ENCODE data around the gene SAPCD1. TPM values are rescaled to one million over a fixed set of nuclear protein-coding genes. Genes with fewer than 3 reads are reported as not detected.

The SAPCD1 gene
- total and polyA plus RNA-seq, 2 donors (not counting 1 experiment from before 2014, with no cell fraction given): 12.9 TPM

DNA sequence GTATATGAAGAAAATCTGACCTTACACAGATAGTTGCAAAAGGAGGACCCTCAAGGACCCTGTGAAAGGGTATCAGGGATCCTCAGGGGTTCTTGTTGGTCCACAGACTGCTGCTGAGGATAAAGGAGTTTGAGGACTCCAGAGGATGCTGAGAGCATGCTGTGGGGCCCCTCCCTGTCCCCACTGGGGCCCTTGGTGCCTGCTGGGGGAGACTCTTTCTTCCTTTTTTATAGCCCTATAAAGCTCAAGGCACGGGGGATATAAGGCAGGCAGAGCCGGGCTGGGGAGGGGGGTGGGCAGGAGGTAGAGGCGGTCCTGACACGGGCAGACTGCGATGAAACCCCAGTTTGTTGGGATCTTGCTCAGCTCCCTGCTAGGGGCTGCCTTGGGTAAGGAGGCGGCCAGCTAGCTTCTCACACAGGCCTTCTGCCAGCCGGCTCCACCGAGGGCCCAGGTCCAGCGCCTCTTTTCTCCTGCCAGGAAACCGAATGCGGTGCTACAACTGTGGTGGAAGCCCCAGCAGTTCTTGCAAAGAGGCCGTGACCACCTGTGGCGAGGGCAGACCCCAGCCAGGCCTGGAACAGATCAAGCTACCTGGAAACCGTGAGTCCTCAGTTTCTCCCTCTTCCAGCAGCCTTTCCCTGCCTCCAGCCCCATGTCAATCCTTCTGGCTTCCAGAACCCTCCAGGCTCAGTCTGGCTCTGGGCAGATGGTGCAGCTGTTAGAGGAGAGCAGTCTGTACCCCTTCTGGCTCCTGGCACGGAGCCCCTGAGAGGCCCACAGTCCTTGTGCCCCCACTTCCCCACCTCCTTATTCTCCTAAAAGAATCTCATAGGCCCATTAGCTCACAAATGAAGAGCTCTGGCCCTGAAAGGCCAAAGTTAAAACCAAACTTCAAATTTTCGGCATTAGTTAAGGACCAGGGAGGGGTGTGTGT is 47.2 kb upstream of the SAPCD1 start, which contains the start of gene LY6G6D:
Gene LY6G6D, plus strand, starts transcription at position 327 of the 937 bp plus-strand sequence. Its CDS starts 8 bp downstream, at position 335.
- CTCF ChIA-PET: interaction anchor here (0.7 to 3.3 kb wide), 3 partner anchors 10 to 54 kb away, joined by 3 to 10 read pairs (median 4); no protein-coding TSS in a partner anchor
- H3K79me2 ChIP-seq (ENCODE audit: control insufficient read depth, insufficient read depth, low read length): no peaks in the 10 kb centered on the region
- H3K4me3 Mint-ChIP-seq: no peak within 1 kb of the TSS
- peaks cover 10 to 16% of the 10 kb centered on the region in 2 donors for H3K4me1 ChIP-seq (ENCODE audit: control insufficient read depth in 2 of 2, insufficient read depth in 2 of 2, low read length in 2 of 2)
- no peak within 1 kb of the TSS for H3K9ac ChIP-seq (ENCODE audit: low read length)
- H2AFZ ChIP-seq (ENCODE audit: insufficient read depth, low read depth, low read length, poor library complexity, severe bottlenecking): no peak within 1 kb of the TSS
- DNase-seq (no peak), ATAC-seq (ENCODE audit: low read depth) (no peak)
- H3K36me3 ChIP-seq (replicated peaks in 1 of 2; ENCODE audit: control extremely low read depth in 1 of 2, control insufficient read depth in 1 of 2, extremely low read depth in 1 of 2, insufficient read depth in 2 of 2, low read length in 1 of 2): no peaks in the 10 kb centered on the region
- H3K27me3 Mint-ChIP-seq: peaks cover 3% of the 10 kb centered on the region
- no peak within 1 kb of the TSS for H3K4me3 ChIP-seq (ENCODE audit: control extremely low read depth in 1 of 5, extremely low read depth in 1 of 5, insufficient read depth in 1 of 5, low read depth in 2 of 5, low read length in 4 of 5)
- no peaks in the 10 kb centered on the region for H3K9me3 ChIP-seq (ENCODE audit: control extremely low read depth in 1 of 3, control insufficient read depth in 2 of 3, insufficient read depth in 1 of 3, low read length in 2 of 3)
- no peak for TF ChIP-seq EZH2 (IDR thresholded peaks at IDR 0.05; ENCODE audit: borderline replicate concordance, insufficient read depth, low read depth, low read length, poor library complexity, severe bottlenecking)
- TF ChIP-seq, protein P1, sequence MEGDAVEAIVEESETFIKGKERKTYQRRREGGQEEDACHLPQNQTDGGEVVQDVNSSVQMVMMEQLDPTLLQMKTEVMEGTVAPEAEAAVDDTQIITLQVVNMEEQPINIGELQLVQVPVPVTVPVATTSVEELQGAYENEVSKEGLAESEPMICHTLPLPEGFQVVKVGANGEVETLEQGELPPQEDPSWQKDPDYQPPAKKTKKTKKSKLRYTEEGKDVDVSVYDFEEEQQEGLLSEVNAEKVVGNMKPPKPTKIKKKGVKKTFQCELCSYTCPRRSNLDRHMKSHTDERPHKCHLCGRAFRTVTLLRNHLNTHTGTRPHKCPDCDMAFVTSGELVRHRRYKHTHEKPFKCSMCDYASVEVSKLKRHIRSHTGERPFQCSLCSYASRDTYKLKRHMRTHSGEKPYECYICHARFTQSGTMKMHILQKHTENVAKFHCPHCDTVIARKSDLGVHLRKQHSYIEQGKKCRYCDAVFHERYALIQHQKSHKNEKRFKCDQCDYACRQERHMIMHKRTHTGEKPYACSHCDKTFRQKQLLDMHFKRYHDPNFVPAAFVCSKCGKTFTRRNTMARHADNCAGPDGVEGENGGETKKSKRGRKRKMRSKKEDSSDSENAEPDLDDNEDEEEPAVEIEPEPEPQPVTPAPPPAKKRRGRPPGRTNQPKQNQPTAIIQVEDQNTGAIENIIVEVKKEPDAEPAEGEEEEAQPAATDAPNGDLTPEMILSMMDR (IDR thresholded peaks at IDR 0.05): no peak
- H3K27ac ChIP-seq (ENCODE audit: low read length in 2 of 2): no peak within 1 kb of the TSS
- peaks cover 14% of the 10 kb centered on the region for H3K4me1 Mint-ChIP-seq
- WGBS (ENCODE audit: insufficient coverage): 88% methylated on average over 12 of the region's 16 CpGs
- H4K20me1 ChIP-seq (ENCODE audit: control insufficient read depth, insufficient read depth, low read length, poor library complexity, severe bottlenecking): no peaks in the 10 kb centered on the region
- no peaks in the 10 kb centered on the region for H3K9me3 Mint-ChIP-seq (ENCODE audit: insufficient read depth)
- no peaks in the 10 kb centered on the region for H3K27me3 ChIP-seq (replicated peaks in 1 of 4; ENCODE audit: control extremely low read depth in 1 of 4, control insufficient read depth in 3 of 4, insufficient read depth in 4 of 4, low read length in 3 of 4)
- POLR2A ChIA-PET: interaction anchor here (0.6 to 0.7 kb wide), 2 partner anchors 21 to 63 kb away, joined by 3 to 7 read pairs; partner anchors contain the start of gene BAG6
- H3K27ac Mint-ChIP-seq: no peak within 1 kb of the TSS
- no peak within 1 kb of the TSS for H3K4me2 ChIP-seq (replicated peaks; ENCODE audit: low read depth, low read length, poor library complexity, severe bottlenecking)
- intact Hi-C loops (cut with micrococcal nuclease): no loop called here

Data from B cell (primary cell).